ENCODE measurements around the gene EFCC1. TPM values are rescaled to one million over a fixed set of nuclear protein-coding genes. Genes with fewer than 3 reads are reported as not detected.

The EFCC1 gene
- total RNA-seq, 2 experiments from 2014 or later = 0.22 to 0.25 TPM

- Mint-ChIP-seq H3K9me3 (peaks cover 5% of the 10 kb centered on the region), H3K27ac (no peak overlapping the region), H3K4me3 (peak overlapping the region; percentile 54), H3K36me3 (ENCODE audit: low read depth) (no peaks in the 10 kb centered on the region), H3K4me1 (ENCODE audit: low read depth) (no peaks in the 10 kb centered on the region), H3K27me3 (peaks cover 12% of the 10 kb centered on the region)
- intact Hi-C loops (cut with DNase I, micrococcal nuclease) = no loop called here
- ChIA-PET CTCF (interaction anchor here (0.8 to 1.4 kb wide), 3 partner anchors 18 to 42 kb away, joined by 3 read pairs; no protein-coding TSS in a partner anchor), POLR2A (interaction anchor here (0.9 kb wide), 1 partner anchor 138 kb away, joined by 3 read pairs; the partner anchor contains the start of gene CNBP)
- Histone ChIP-seq H3K36me3 (ENCODE audit: insufficient read depth, low read length) (no peaks in the 10 kb centered on the region), H3K4me1 (ENCODE audit: insufficient read depth, low read length) (peaks cover 9% of the 10 kb centered on the region), H3K27ac (ENCODE audit: low read depth in 1 of 2, low read length in 2 of 2) (no peak overlapping the region), H3K4me3 (ENCODE audit: low read length) (peak overlapping the region; percentile 35), H3K27me3 (ENCODE audit: control insufficient read depth in 1 of 2, insufficient read depth in 2 of 2, low read length in 2 of 2) (no peaks in the 10 kb centered on the region), H3K9me3 (ENCODE audit: control insufficient read depth in 1 of 2, insufficient read depth in 1 of 2, low read length in 2 of 2) (peaks cover 0 to 22% of the 10 kb centered on the region in 2 experiments)
- DNase-seq (peak in 8 of 14 experiments; percentile 12 to 58 (median 43)), ATAC-seq (ENCODE audit: poor library complexity) (peak; percentile 84)
- TF ChIP-seq CTCF (IDR thresholded peaks at IDR 0.05) = no peak
Observed at GRCh38 chr3:129045675-129046036, 44.6 kb downstream of the EFCC1 start.

- ATAC-seq (ENCODE audit: poor library complexity) (peak; percentile 67), DNase-seq (peak in 4 of 14 experiments; percentile 20 to 39 (median 32))
- H3K36me3 ChIP-seq (ENCODE audit: insufficient read depth, low read length) = no peaks in the 10 kb centered on the region
- Mint-ChIP-seq H3K27ac (no peak overlapping the region), H3K36me3 (ENCODE audit: low read depth) (no peaks in the 10 kb centered on the region), H3K4me3 (no peak overlapping the region), H3K4me1 (ENCODE audit: low read depth) (no peaks in the 10 kb centered on the region), H3K9me3 (peaks cover 5% of the 10 kb centered on the region), H3K27me3 (peaks cover 12% of the 10 kb centered on the region)
- ChIA-PET POLR2A (interaction anchor here (0.9 to 2.9 kb wide), 2 partner anchors 30 to 138 kb away, joined by 3 to 11 read pairs; partner anchors contain the start of gene CNBP), CTCF (interaction anchor here (0.8 kb wide), 2 partner anchors 19 to 42 kb away, joined by 3 read pairs; no protein-coding TSS in a partner anchor)
- H3K27ac ChIP-seq (ENCODE audit: low read depth in 1 of 2, low read length in 2 of 2) = no peak overlapping the region
- peak; percentile 40 for TF ChIP-seq CTCF (IDR thresholded peaks at IDR 0.05)
- H3K4me3 ChIP-seq (ENCODE audit: low read length) = peak overlapping the region; percentile 35
- intact Hi-C loops (cut with DNase I, micrococcal nuclease) = no loop called here
- H3K4me1 ChIP-seq (ENCODE audit: insufficient read depth, low read length) = peaks cover 9% of the 10 kb centered on the region
- no peaks in the 10 kb centered on the region for H3K27me3 ChIP-seq (ENCODE audit: control insufficient read depth in 1 of 2, insufficient read depth in 2 of 2, low read length in 2 of 2)
- peaks cover 0 to 18% of the 10 kb centered on the region in 2 experiments for H3K9me3 ChIP-seq (ENCODE audit: control insufficient read depth in 1 of 2, insufficient read depth in 1 of 2, low read length in 2 of 2)
Observed at GRCh38 chr3:129046037-129046731, 45.1 kb downstream of the EFCC1 start.

- peak overlapping the region; percentile 54 for H3K4me3 Mint-ChIP-seq
- H3K27me3 Mint-ChIP-seq = peaks cover 10% of the 10 kb centered on the region
- peaks cover 5% of the 10 kb centered on the region for H3K9me3 Mint-ChIP-seq
- CTCF ChIA-PET = interaction anchor here (0.8 kb wide), 1 partner anchor 19 kb away, joined by 3 read pairs; no protein-coding TSS in a partner anchor
- H3K36me3 Mint-ChIP-seq (ENCODE audit: low read depth) = no peaks in the 10 kb centered on the region
- TF ChIP-seq CTCF (IDR thresholded peaks at IDR 0.05) = no peak
- ATAC-seq (ENCODE audit: poor library complexity) = no peak
- H3K4me1 Mint-ChIP-seq (ENCODE audit: low read depth) = no peaks in the 10 kb centered on the region
- Histone ChIP-seq H3K4me3 (ENCODE audit: low read length) (no peak overlapping the region), H3K4me1 (ENCODE audit: insufficient read depth, low read length) (peaks cover 9% of the 10 kb centered on the region), H3K36me3 (ENCODE audit: insufficient read depth, low read length) (no peaks in the 10 kb centered on the region), H3K27ac (ENCODE audit: low read depth in 1 of 2, low read length in 2 of 2) (no peak overlapping the region), H3K27me3 (ENCODE audit: control insufficient read depth in 1 of 2, insufficient read depth in 2 of 2, low read length in 2 of 2) (no peaks in the 10 kb centered on the region), H3K9me3 (ENCODE audit: control insufficient read depth in 1 of 2, insufficient read depth in 1 of 2, low read length in 2 of 2) (peaks cover 0 to 18% of the 10 kb centered on the region in 2 experiments)
- POLR2A ChIA-PET = interaction anchor here (0.9 to 2.9 kb wide), 2 partner anchors 31 to 137 kb away, joined by 3 to 11 read pairs; partner anchors contain the start of gene CNBP
- intact Hi-C loops (cut with DNase I, micrococcal nuclease) = no loop called here
- no peak overlapping the region for H3K27ac Mint-ChIP-seq
- DNase-seq = no peak
Observed at GRCh38 chr3:129046732-129047552, 45.8 kb downstream of the EFCC1 start.
